Measurements from ENCODE around the gene TRIM15.

Gene TRIM15

DNA sequence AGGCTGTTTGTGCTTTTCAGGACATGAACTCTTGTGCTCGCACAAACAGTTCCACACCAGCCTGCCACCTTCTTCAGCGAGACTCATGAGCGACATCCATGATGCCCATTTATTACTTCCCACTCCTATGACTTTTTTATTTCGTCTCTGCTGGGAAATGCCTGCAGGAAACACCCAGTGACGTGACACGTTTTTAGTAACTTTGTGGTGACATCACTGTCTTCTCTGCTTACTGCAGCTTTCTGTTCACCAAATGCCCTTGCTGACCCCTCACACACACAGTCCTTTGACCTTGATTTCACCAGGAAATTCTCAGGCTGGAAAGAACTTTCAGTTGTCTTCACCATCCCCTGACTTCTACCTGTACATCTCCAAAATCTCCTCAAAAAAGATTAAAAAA is 18.5 kb upstream of the TRIM15 start:
- Histone ChIP-seq H3K27ac (ENCODE audit: low read depth, low read length, poor library complexity, severe bottlenecking) (no peak overlapping the region), H3K9me2 (ENCODE audit: low read depth, low read length) (no peaks in the 10 kb centered on the region), H3K9ac (ENCODE audit: low read length) (no peak overlapping the region), H4K20me1 (ENCODE audit: insufficient read depth, low read length) (no peaks in the 10 kb centered on the region), H3K4me3 (ENCODE audit: low read depth, low read length, poor library complexity, severe bottlenecking) (no peak overlapping the region), H2AFZ (ENCODE audit: low read length) (no peak overlapping the region), H3F3A (ENCODE audit: insufficient read depth, low read length) (no peaks in the 10 kb centered on the region), H3K9me3 (ENCODE audit: low read length) (no peaks in the 10 kb centered on the region), H3K4me1 (ENCODE audit: insufficient read depth, low read length, severe bottlenecking) (no peaks in the 10 kb centered on the region), H3K79me2 (ENCODE audit: insufficient read depth, low read length) (no peaks in the 10 kb centered on the region), H3K27me3 (ENCODE audit: insufficient read depth, low read length) (no peaks in the 10 kb centered on the region), H3K4me2 (ENCODE audit: low read length) (no peak overlapping the region), H3K36me3 (ENCODE audit: insufficient read depth, low read length) (no peaks in the 10 kb centered on the region)
- no peak for TF ChIP-seq EZH2 (IDR thresholded peaks at IDR 0.05; ENCODE audit: borderline replicate concordance, low read length)
- TF ChIP-seq, protein P1, sequence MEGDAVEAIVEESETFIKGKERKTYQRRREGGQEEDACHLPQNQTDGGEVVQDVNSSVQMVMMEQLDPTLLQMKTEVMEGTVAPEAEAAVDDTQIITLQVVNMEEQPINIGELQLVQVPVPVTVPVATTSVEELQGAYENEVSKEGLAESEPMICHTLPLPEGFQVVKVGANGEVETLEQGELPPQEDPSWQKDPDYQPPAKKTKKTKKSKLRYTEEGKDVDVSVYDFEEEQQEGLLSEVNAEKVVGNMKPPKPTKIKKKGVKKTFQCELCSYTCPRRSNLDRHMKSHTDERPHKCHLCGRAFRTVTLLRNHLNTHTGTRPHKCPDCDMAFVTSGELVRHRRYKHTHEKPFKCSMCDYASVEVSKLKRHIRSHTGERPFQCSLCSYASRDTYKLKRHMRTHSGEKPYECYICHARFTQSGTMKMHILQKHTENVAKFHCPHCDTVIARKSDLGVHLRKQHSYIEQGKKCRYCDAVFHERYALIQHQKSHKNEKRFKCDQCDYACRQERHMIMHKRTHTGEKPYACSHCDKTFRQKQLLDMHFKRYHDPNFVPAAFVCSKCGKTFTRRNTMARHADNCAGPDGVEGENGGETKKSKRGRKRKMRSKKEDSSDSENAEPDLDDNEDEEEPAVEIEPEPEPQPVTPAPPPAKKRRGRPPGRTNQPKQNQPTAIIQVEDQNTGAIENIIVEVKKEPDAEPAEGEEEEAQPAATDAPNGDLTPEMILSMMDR (IDR thresholded peaks at IDR 0.05; ENCODE audit: low read length) = no peak

DNA sequence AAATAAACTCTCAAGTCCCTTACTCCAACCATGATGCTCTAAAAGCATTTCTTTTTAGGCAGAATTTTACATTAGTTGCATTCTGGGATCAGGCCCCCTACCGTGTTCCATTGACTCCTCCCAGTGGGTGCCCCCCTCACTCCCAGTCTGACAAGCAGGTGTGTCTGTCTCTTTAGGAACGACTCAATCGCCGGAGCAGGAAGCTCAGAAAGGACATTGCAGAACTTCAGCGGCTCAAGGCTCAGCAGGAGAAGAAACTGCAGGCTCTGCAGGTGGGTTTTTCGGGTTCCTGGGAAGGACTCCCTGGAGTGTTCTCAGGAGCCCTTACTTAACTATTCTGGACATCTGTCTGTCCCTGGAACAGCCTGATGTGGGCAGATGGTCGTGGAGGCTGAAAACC is 17.5 kb upstream of the TRIM15 start:
- Histone ChIP-seq H3K9me3 (ENCODE audit: low read length) (no peaks in the 10 kb centered on the region), H3K27me3 (ENCODE audit: insufficient read depth, low read length) (no peaks in the 10 kb centered on the region), H3K4me3 (ENCODE audit: low read depth, low read length, poor library complexity, severe bottlenecking) (no peak overlapping the region), H2AFZ (ENCODE audit: low read length) (no peak overlapping the region), H3F3A (ENCODE audit: insufficient read depth, low read length) (no peaks in the 10 kb centered on the region), H3K79me2 (ENCODE audit: insufficient read depth, low read length) (no peaks in the 10 kb centered on the region), H3K9me2 (ENCODE audit: low read depth, low read length) (no peaks in the 10 kb centered on the region), H4K20me1 (ENCODE audit: insufficient read depth, low read length) (no peaks in the 10 kb centered on the region), H3K4me2 (ENCODE audit: low read length) (no peak overlapping the region), H3K27ac (ENCODE audit: low read depth, low read length, poor library complexity, severe bottlenecking) (no peak overlapping the region), H3K36me3 (ENCODE audit: insufficient read depth, low read length) (no peaks in the 10 kb centered on the region), H3K9ac (ENCODE audit: low read length) (no peak overlapping the region), H3K4me1 (ENCODE audit: insufficient read depth, low read length, severe bottlenecking) (no peaks in the 10 kb centered on the region)
- TF ChIP-seq EZH2 (IDR thresholded peaks at IDR 0.05; ENCODE audit: borderline replicate concordance, low read length) = no peak
- TF ChIP-seq, protein P1 (IDR thresholded peaks at IDR 0.05; ENCODE audit: low read length) = no peak

DNA sequence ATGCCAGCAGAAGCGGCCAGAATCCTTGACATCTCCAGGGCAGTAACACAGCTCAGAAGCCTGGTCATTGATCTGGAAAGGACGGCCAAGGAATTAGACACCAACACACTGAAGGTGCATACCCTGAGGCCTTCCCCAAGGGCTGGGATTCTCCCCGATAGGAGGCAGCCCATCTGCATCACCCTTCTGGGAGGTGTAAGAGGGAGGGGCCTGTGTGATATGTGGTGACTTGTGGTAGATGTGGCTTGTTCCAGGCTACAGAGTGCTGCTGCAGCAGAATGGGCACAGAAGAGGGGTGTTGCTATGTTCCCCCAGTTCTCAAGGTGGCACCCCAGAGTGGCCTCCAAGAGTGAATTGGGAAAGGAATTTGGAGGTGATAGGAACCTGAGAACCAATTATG is 16.2 kb upstream of the TRIM15 start:
- no peaks in the 10 kb centered on the region for H3K79me2 ChIP-seq (ENCODE audit: insufficient read depth, low read length)
- H4K20me1 ChIP-seq (ENCODE audit: insufficient read depth, low read length) = no peaks in the 10 kb centered on the region
- no peaks in the 10 kb centered on the region for H3F3A ChIP-seq (ENCODE audit: insufficient read depth, low read length)
- no peak overlapping the region for H3K4me3 ChIP-seq (ENCODE audit: low read depth, low read length, poor library complexity, severe bottlenecking)
- H3K27me3 ChIP-seq (ENCODE audit: insufficient read depth, low read length) = no peaks in the 10 kb centered on the region
- no peaks in the 10 kb centered on the region for H3K4me1 ChIP-seq (ENCODE audit: insufficient read depth, low read length, severe bottlenecking)
- no peak overlapping the region for H3K9ac ChIP-seq (ENCODE audit: low read length)
- TF ChIP-seq, protein P1 (IDR thresholded peaks at IDR 0.05; ENCODE audit: low read length) = no peak
- TF ChIP-seq EZH2 (IDR thresholded peaks at IDR 0.05; ENCODE audit: borderline replicate concordance, low read length) = no peak
- H3K9me2 ChIP-seq (ENCODE audit: low read depth, low read length) = no peaks in the 10 kb centered on the region
- no peaks in the 10 kb centered on the region for H3K36me3 ChIP-seq (ENCODE audit: insufficient read depth, low read length)
- H3K4me2 ChIP-seq (ENCODE audit: low read length) = no peak overlapping the region
- no peaks in the 10 kb centered on the region for H3K9me3 ChIP-seq (ENCODE audit: low read length)
- no peak overlapping the region for H2AFZ ChIP-seq (ENCODE audit: low read length)
- no peak overlapping the region for H3K27ac ChIP-seq (ENCODE audit: low read depth, low read length, poor library complexity, severe bottlenecking)
